ENCODE measurements around the gene NLRC5.

- TF ChIP-seq POLR2AphosphoS5 (IDR thresholded peaks at IDR 0.05; ENCODE audit: insufficient read depth in 1 of 2, low read depth in 1 of 2) (no peak), CTCF (IDR thresholded peaks at IDR 0.05) (no peak), POLR2A (IDR thresholded peaks at IDR 0.05) (no peak)
Observed at GRCh38 chr16:57048095-57048494, 58.7 kb downstream of the NLRC5 start.

Data from vagina (tissue), 2 donors.